ENCODE results near the gene OSBPL5.

OSBPL5 gene

GRCh38 chr11:3147257-3147619 is 17.9 kb downstream of the OSBPL5 start:
- TF ChIP-seq YY1 (IDR thresholded peaks at IDR 0.05; ENCODE audit: low read depth) (no peak), TCF12 (IDR thresholded peaks at IDR 0.05; ENCODE audit: low read depth) (no peak), RAD21 (IDR thresholded peaks at IDR 0.05; ENCODE audit: low read depth) (no peak), CREB1 (IDR thresholded peaks at IDR 0.05; ENCODE audit: low read depth) (no peak), EP300 (IDR thresholded peaks at IDR 0.05; ENCODE audit: borderline replicate concordance) (no peak), USF1 (IDR thresholded peaks at IDR 0.05) (no peak), CEBPB (IDR thresholded peaks at IDR 0.05) (no peak), MAX (IDR thresholded peaks at IDR 0.05) (no peak), FOXM1 (IDR thresholded peaks at IDR 0.05; ENCODE audit: borderline replicate concordance, low read depth) (no peak), TEAD4 (IDR thresholded peaks at IDR 0.05) (no peak), REST (IDR thresholded peaks at IDR 0.05; ENCODE audit: low read depth) (no peak), TAF1 (IDR thresholded peaks at IDR 0.05; ENCODE audit: low read depth) (no peak), EGR1 (IDR thresholded peaks at IDR 0.05) (no peak), NFIC (IDR thresholded peaks at IDR 0.05) (no peak), ZBTB7A (IDR thresholded peaks at IDR 0.05; ENCODE audit: low read depth) (no peak)

GRCh38 chr11:3146612-3147256 is 18.4 kb downstream of the OSBPL5 start:
- TF ChIP-seq EGR1 (IDR thresholded peaks at IDR 0.05), result no peak
- TF ChIP-seq EP300 (IDR thresholded peaks at IDR 0.05; ENCODE audit: borderline replicate concordance), result no peak
- TF ChIP-seq MAX (IDR thresholded peaks at IDR 0.05), result no peak
- no peak for TF ChIP-seq ZBTB7A (IDR thresholded peaks at IDR 0.05; ENCODE audit: low read depth)
- TF ChIP-seq TCF12 (IDR thresholded peaks at IDR 0.05; ENCODE audit: low read depth), result no peak
- no peak for TF ChIP-seq YY1 (IDR thresholded peaks at IDR 0.05; ENCODE audit: low read depth)
- TF ChIP-seq FOXM1 (IDR thresholded peaks at IDR 0.05; ENCODE audit: borderline replicate concordance, low read depth), result no peak
- no peak for TF ChIP-seq USF1 (IDR thresholded peaks at IDR 0.05)
- TF ChIP-seq CREB1 (IDR thresholded peaks at IDR 0.05; ENCODE audit: low read depth), result no peak
- TF ChIP-seq CEBPB (IDR thresholded peaks at IDR 0.05), result no peak
- no peak for TF ChIP-seq REST (IDR thresholded peaks at IDR 0.05; ENCODE audit: low read depth)
- TF ChIP-seq TAF1 (IDR thresholded peaks at IDR 0.05; ENCODE audit: low read depth), result no peak
- no peak for TF ChIP-seq RAD21 (IDR thresholded peaks at IDR 0.05; ENCODE audit: low read depth)
- no peak for TF ChIP-seq NFIC (IDR thresholded peaks at IDR 0.05)
- no peak for TF ChIP-seq TEAD4 (IDR thresholded peaks at IDR 0.05)

- TF ChIP-seq EP300 (IDR thresholded peaks at IDR 0.05; ENCODE audit: borderline replicate concordance), result no peak
- TF ChIP-seq YY1 (IDR thresholded peaks at IDR 0.05; ENCODE audit: low read depth), result no peak
- TF ChIP-seq REST (IDR thresholded peaks at IDR 0.05; ENCODE audit: low read depth), result no peak
- TF ChIP-seq TAF1 (IDR thresholded peaks at IDR 0.05; ENCODE audit: low read depth), result no peak
These were observed 19.9 kb downstream of the OSBPL5 start for GRCh38 chr11:3145206-3145520.

- TF ChIP-seq FOXM1 (IDR thresholded peaks at IDR 0.05; ENCODE audit: borderline replicate concordance, low read depth) (no peak), NFIC (IDR thresholded peaks at IDR 0.05) (no peak), TCF12 (IDR thresholded peaks at IDR 0.05; ENCODE audit: low read depth) (no peak), TEAD4 (IDR thresholded peaks at IDR 0.05) (no peak), CEBPB (IDR thresholded peaks at IDR 0.05) (no peak), EGR1 (IDR thresholded peaks at IDR 0.05) (no peak), EP300 (IDR thresholded peaks at IDR 0.05; ENCODE audit: borderline replicate concordance) (no peak), TAF1 (IDR thresholded peaks at IDR 0.05; ENCODE audit: low read depth) (no peak), ZBTB7A (IDR thresholded peaks at IDR 0.05; ENCODE audit: low read depth) (no peak), CREB1 (IDR thresholded peaks at IDR 0.05; ENCODE audit: low read depth) (no peak), REST (IDR thresholded peaks at IDR 0.05; ENCODE audit: low read depth) (no peak), YY1 (IDR thresholded peaks at IDR 0.05; ENCODE audit: low read depth) (no peak), USF1 (IDR thresholded peaks at IDR 0.05) (no peak), MAX (IDR thresholded peaks at IDR 0.05) (no peak), RAD21 (IDR thresholded peaks at IDR 0.05; ENCODE audit: low read depth) (no peak)
These were observed 20.6 kb downstream of the OSBPL5 start for GRCh38 chr11:3144296-3145205.

Data from Ishikawa (cell line).